GM10266 (cell line): ENCODE measurements around the gene ZDHHC24.

Experiments
- DNase-seq: peaks from one replicate; pipeline ENCODE4 v3.0.0; 2012; ENCODE audit errors: extremely low spot score
- TF ChIP-seq, protein P1 (sequence below): IDR thresholded peaks from 2 replicates; pipeline ENCODE4 v1.5.1; 2012; ENCODE audit warnings: mild to moderate bottlenecking, low read depth; ENCODE audit not compliant: control insufficient read depth, insufficient read depth; ENCODE audit errors: missing control alignments

Gene ZDHHC24

GRCh38 chr11:66570079-66570849 is 24.4 kb upstream of the ZDHHC24 start:
- TF ChIP-seq, protein P1, sequence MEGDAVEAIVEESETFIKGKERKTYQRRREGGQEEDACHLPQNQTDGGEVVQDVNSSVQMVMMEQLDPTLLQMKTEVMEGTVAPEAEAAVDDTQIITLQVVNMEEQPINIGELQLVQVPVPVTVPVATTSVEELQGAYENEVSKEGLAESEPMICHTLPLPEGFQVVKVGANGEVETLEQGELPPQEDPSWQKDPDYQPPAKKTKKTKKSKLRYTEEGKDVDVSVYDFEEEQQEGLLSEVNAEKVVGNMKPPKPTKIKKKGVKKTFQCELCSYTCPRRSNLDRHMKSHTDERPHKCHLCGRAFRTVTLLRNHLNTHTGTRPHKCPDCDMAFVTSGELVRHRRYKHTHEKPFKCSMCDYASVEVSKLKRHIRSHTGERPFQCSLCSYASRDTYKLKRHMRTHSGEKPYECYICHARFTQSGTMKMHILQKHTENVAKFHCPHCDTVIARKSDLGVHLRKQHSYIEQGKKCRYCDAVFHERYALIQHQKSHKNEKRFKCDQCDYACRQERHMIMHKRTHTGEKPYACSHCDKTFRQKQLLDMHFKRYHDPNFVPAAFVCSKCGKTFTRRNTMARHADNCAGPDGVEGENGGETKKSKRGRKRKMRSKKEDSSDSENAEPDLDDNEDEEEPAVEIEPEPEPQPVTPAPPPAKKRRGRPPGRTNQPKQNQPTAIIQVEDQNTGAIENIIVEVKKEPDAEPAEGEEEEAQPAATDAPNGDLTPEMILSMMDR: no peak
- no peak for DNase-seq

DNA sequence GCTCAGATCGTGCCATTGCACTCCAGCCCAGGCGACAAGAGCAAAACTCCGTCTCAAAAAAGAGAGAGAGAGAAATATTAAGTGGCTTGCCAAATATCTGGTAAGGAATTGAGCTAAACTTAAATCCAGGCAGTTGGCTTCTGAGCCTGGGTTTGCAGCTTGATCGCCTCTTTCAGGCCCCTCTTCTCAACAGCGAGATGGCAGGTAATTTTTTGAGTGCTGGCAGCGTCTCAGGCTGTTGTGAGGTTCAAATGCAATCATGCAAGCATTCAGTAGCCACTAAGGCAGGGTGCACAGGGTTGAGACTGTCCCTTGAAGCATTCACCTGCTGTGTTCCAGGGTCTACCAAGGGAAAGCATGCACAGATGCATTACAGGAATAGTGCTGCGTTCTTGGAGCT is 23.2 kb upstream of the ZDHHC24 start:
- TF ChIP-seq, protein P1: no peak
- no peak for DNase-seq

- peak; percentile 96 for DNase-seq
- TF ChIP-seq, protein P1: no peak
These were observed 22.5 kb upstream of the ZDHHC24 start, which contains the start of gene CTSF for GRCh38 chr11:66568124-66568916. Gene CTSF (minus strand): TSS chr11:66568606. CDS start chr11:66568486, 120 bp downstream.

- TF ChIP-seq, protein P1: no peak
- DNase-seq: no peak
These were observed 21.9 kb upstream of the ZDHHC24 start for GRCh38 chr11:66567787-66568123.

DNA sequence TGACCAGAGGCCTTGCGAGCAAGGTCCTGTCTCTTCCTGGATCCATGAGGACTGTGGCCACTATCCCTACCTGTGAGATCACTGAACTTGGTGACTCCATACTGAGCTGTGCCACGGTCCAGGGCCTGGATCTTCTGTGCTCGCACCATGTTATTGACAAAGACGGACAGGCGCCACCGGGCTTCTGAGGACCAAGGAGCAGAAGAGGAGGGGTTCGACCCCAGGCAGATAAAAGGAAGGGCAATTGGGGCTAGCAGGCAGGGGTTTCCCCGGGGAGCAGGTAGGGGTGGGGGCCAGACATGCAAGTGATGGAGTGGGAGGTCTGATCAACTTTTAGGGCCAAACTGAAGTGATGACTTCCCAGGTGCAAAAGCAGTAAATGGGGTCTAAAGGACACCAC is 20.4 kb upstream of the ZDHHC24 start:
- no peak for DNase-seq
- TF ChIP-seq, protein P1: no peak

DNA sequence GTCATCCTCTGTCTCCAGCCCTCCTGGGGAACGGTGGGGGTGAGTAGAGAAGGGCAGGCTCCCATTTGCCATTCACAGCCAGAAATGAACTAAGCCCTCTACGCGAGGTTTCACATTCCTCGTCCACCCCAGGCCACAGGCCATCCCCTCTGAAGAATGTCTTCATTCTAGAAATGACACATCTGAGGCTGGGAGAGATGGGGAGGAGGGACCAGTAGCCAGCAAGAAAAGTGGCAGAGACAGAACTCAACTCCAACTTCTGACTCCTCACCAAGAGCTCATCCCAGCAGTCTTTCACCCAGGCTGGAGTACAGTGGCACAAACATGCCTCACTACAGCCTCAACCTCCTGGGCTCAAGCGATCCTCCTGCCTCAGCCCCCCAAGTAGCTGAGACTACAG is 19.1 kb upstream of the ZDHHC24 start:
- no peak for DNase-seq
- TF ChIP-seq, protein P1: no peak

DNA sequence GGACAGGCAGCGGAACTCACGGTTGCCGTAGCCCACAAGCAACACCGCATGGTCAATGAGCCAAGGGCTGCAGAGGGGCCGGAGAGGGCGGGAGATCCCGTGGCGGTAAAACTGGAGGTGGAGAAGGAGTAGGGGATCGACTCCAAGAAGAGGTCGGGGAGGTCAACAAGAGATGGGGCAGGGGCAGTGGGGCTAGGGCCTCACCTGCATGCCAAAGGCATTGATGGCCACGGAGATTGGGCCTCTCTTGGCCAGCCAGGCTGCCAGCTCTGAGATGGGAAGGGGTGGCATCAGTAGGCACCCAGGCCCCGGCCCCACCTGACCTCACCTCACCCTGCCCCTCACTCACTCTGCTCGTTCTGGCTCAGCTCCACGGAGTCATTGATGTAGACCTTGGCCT is 18.7 kb upstream of the ZDHHC24 start:
- TF ChIP-seq, protein P1: no peak
- DNase-seq: no peak
